HG02610 (cell line): Measurements from ENCODE around the gene CD79A.

ENCODE experiments used
- ATAC-seq: cut with Tn5 transposase; IDR thresholded peaks from one replicate; pipeline ENCODE4 v1.9.1; 2021; ENCODE audit warnings: mild to moderate bottlenecking, moderate library complexity; ENCODE audit not compliant: unreplicated experiment

Gene CD79A

DNA sequence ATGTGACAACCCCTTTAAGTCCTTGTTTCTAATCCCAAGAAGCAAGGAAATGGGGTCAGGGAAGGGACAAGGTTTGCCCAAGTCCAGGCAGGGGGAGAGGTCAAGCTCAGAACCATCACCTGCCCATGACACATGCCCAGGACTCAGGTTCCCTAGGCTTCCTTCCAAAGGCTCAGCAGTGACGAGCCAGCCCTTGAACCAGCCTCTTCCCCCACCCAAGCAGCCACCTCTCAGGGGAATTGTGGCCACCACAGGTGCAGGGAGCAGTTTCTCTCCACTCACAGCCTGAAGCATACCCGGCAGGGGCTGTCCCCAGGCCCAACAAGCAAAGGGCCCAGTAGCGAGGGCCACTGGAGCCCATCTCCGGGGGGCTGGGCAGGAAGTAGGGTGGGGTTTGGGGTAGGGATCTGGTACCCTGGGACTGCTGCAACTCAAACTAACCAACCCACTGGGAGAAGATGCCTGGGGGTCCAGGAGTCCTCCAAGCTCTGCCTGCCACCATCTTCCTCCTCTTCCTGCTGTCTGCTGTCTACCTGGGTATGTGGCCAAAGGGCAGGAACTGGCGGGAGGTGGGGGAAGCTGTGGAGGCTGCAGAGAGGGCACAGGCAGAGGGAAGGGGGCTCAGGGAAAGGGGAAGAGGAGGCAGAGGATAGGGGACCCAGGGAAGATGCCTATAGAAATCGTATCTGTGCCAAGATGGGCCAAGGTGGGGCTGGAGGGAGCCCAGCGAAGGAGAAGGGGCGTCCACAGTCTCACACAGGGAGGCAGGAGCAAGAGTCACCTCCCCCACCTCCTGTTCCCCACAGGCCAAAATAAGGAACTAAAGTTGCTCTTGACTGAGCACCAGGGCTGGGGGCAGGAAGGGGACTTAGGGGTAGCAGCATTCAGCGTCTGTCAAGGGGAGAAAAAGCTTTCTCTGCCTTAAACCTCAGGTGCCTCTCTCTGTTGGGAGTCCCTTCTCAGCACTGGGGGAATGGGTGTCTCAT lies at the start of gene CD79A:
TSS of gene CD79A (plus strand) at position 433 of the 986 bp plus-strand sequence. CDS start at position 459, 26 bp downstream.
- ATAC-seq = peak; percentile 63

DNA sequence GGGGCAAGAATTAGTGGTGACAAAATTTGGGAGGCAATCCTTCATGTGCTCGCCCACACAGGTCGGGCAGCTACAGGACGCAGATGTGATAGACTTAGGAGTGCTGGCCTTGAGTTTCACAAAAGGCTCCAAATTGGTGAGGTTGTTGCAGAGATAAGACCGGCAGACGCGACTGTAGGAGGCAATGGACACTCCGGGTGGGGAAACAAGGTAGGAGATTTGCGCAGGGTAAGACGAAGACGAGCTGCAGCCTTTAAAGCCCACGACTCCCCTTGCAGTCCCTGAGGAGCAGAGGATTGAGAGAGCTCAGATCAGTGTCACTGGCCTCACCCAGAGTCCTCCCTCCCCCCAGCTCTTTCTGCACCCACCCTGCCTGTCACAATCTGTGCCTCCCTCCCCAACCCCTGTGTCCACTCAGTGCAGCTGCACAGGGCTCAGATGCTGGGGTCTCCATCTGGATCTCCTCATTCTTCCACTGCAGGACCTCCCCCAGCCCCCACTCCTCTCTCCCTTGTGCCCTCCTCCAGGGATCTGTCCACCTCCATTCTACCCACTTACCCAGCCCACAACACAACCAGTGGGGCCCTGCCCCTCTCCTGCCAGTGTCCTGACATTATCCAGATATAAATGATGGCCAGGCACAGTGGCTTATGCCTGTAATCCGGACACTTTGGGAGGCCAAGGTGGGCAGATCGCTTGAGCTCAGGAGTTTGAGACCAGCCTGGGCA lies 38.9 kb upstream of the CD79A start:
- ATAC-seq = no peak

DNA sequence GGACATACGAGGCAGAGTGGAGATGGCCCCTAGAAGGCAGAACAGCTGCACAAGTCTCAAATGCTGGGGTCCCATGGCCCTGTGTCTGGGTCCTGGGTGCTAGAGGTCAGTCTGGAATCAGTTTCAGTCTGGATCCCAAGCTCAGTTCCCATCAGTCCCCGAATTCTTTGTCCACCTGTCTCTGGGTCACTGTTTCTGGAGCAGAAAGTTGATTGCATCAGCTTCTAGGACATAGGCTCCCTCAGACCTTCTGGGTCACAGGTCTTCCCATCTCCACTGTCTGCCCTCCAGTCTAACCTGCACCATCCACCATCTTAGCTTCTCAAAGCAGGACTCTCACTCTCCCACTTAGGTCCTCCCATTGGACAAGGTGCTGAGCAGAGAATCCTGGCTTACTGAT lies 37.9 kb upstream of the CD79A start:
- ATAC-seq = no peak

DNA sequence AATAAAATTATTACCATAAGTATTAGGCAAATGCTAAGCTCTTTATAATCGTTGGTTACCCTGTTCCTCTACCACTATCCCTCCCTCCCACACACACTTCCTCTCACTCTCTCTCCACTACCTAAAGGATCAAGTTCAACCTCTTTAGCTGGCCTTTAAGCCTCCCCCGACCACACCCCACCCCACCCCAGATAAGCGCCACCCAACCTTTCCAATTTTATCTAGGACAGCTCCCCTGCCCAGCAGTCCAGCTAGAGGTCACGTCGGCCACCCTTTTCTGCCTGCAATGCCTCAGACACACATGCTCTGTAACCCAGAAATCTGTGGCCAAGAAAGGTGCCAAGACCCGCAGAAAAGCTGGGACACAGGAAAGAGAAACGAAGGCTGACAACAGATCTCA lies 33.7 kb upstream of the CD79A start:
- no peak for ATAC-seq

DNA sequence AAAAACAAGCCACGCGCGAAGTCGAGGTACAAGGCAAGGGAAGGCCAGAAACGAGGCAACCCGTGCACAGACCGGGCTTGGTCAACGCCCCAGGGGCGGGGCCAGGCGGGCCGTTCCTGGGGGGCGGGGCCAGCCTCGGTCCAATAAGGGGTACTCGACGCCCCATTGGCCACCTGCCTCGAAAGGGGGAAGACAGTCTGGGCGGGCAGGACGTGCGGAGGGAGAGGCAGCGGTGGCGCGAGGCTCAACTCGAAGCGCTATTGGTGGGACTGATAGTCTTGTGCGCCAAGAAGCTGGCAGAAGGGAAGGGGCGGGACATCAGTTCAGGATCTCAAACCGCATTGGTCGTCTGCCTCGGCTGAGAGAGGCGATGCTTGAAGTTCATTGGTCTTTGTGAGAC lies 32.5 kb upstream of the CD79A start, which contains the start of gene LYPD4:
TSS of gene LYPD4 (minus strand) at position 83 of the 400 bp plus-strand sequence. CDS start 5,398 bp downstream, outside the sequence.
- ATAC-seq = no peak

DNA sequence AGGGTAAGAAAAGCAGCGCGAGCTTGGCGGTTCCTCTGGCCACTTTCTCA lies 32.3 kb upstream of the CD79A start, which contains the start of gene DMRTC2:
TSS of gene DMRTC2 (plus strand) at position 42 of the 50 bp plus-strand sequence. CDS start 2,387 bp downstream, outside the sequence.
- ATAC-seq = no peak

DNA sequence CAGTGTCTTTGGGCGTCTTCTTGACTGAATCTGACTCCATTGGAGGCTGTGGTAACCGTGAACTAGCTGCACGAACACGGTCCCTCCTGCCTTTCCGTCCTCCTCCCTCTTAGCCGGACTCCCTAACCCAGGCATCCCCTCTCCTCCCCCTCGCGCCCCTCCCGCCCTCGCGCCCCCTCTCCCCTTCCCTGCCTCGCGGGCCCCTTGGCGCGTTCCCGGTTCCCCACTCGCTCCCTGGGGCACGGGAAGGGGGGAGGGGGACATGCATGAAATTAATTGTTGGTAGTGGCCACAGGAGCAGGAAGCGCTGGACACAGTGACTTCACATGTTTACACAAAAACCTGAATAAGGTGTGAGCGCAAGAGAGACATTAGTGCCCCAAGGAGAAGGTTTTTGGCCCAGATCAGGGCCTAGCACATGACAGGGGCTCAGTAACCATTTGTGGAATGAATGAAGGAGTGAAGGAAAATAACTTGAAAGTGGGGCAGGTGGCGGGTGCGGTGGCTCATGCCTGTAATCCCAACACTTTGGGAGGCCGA lies 32.0 kb upstream of the CD79A start:
- no peak for ATAC-seq

DNA sequence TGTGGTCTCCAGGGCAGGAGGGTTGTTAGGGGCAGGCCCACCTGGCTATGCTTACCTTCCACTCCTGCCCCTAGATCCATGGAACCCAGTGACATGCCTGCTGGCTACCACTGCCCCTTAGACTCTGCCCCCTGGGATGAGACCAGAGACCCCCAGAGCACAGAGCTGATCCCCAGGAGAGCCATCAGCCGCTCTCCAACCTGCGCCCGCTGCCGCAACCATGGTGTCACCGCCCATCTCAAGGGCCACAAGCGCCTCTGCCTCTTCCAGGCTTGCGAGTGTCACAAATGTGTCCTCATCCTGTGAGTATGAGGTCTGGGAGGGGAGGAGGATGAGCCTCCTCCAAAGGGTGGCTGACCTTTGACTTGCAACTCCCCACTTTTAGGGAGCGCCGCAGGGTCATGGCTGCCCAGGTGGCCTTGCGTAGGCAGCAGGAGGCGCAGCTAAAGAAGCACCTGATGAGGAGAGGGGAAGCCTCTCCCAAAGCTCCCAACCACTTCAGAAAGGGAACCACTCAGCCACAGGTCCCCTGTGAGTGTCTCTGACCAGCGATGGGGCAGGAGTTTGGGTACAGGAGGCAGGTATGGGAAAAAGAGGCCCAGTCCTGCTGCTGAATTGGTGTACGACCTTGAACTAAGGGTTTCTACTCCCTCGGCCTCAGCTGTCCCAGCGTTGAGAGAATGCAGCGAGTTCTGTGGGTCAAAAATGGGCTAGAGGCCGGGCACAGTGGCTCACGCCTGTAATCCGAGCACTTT lies 29.6 kb upstream of the CD79A start:
- ATAC-seq = no peak

DNA sequence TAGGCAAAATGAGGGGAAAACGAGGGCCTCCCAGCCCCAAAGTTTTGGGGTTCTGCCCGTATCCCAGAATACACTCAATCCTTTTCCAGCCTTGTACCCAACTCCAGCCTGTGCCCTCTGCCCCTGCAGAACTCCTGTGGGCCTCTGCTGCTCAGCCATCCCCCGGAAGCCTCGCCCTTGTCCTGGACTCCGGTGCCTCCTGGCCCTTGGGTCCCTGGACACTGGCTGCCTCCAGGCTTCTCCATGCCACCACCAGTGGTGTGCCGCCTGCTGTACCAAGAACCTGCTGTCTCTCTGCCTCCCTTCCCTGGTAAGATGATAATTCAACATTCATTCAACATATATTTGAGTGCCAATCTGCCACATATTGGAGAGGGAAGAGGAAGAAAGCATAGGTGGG lies 28.4 kb upstream of the CD79A start:
- no peak for ATAC-seq

DNA sequence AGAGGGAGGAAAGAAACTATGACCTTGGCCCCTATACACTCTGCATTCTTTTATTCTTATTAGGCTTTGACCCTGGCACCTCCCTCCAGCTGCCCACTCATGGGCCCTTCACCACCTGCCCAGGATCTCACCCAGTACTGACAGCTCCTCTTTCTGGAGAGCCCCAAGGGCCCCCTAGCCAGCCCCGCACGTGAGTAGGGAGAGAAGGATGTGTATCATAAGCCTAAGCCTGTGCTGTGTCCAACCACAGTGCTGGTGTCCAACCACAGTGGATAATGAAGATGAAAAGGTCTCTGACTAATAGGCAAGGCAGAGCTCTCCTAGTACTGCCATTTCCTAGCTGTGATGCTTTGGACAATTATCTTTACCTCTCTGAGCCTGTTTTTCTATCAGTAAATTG lies 28.0 kb upstream of the CD79A start:
- no peak for ATAC-seq

DNA sequence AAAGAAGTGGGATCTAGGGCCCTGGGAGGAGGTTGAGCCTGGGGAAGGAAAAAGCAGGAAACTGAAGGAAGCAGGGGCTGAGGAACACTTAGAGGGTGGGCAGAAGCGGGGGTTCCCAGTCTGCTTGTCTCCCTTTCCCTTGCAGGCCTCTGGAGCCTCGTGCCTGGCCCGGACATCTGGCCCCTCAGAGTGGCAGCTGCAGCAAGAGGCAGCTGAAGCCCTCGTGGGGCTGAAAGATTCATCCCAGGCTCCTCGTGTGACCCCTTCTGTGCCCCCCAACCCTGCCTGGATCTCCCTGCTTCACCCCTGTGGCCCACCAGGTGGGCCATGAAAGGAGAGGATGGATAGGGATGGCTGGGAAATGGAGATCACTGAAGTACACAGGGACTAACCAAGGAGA lies 26.7 kb upstream of the CD79A start:
- no peak for ATAC-seq

DNA sequence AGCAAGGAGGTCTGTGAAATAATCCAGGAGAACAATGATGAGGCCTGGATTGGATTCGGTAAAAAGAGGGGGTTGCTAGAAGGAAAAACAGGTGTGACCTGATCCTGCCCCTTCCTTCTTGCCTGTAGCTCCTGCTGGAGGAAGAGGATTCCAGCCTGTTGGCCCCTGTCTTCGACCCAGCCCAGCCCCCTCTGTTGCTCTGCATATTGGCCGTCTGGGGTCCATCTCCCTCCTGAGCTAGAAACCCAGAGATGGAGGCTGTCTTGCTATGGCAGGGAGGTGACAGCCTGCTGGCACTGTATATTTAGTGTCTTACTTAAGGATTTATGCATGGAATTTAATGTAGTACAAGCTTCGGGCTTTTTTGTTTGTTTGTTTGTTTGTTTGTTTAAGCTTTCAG lies 25.6 kb upstream of the CD79A start:
- ATAC-seq = no peak

DNA sequence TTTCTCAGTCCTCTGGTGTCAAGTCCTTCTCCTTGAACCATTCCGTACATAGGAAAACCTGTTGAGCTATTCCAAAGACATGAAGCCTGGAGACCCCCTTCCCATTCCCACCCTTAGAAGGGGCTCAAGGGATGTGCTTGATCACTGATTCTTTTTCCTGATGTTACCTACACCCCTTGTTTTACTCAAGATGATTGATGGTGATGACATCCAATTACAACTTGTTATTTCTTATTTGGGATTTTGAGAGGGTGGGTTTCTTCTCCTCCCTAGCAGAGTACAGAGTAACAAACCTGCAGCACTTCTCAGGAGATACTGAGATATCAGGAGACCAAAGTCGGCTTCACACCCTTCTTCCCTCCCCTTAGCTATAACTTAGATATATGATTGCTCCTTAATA lies 23.7 kb upstream of the CD79A start:
- ATAC-seq = no peak

DNA sequence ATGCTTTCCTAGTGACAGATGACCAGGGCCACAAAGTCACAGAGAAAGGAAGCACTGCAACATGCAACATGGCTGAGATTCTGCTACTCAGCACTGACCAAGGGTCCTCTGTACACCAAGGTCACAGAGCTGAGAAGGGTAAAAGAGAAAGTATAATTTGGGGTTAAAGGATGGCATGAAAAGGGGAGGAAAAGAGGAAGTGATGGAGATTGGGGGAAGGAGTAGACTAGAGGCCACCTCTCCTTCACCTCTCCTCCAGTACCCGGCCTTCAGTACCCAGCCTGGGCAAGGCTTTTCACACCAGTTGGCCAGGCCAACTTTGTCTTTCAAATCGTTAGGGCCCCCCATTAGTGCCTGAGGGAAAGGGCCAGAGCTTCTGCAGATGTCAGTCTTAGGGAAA lies 23.3 kb upstream of the CD79A start:
- ATAC-seq = no peak

DNA sequence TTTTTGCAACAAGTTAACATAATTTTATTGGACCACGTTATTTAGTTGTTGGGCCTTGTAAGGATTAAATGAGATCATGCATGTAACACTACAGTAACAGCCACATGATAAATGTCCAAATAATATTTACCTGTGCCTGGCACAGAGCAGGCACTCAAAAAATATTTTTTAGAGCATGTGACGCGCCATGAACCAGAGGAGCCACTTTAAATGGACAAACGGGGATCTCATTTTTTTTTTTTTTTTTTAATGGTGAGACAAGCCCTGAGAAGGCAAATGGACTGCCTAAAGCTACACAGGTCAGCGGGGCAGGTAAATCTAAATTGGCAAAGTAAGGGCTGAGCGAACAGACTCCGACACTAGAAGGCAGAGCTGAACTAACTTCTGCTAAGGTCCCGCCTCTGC lies 17.9 kb upstream of the CD79A start:
- ATAC-seq = no peak

DNA sequence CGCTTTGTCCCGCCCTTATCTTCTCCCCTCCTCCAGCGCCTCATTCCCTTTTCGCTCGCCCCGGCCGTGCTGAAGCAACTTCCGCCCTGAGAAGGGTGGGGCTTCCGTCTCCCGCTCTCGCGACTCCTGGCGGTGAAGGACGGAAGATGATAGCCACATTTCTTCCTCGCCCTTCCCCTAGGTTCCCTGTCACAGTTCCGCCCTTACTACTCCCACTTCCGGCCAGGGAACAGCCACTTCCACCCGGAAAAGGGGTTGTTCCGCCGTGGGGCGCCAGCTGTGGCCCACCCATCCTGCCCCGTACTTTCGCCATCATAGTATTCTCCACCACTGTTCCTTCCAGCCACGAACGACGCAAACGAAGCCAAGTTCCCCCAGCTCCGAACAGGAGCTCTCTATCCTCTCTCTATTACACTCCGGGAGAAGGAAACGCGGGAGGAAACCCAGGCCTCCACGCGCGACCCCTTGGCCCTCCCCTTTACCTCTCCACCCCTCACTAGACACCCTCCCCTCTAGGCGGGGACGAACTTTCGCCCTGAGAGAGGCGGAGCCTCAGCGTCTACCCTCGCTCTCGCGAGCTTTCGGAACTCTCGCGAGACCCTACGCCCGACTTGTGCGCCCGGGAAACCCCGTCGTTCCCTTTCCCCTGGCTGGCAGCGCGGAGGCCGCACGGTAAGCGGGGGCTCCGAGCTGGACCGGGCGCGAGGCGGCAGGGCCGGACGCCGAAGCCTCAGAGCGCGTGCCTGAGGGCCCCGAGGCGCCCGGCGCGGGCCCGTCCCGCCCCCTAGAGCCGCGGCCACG lies 17.3 kb upstream of the CD79A start, which contains the start of gene RPS19:
TSS of gene RPS19 (plus strand) at position 638 of the 801 bp plus-strand sequence. CDS start 520 bp downstream, outside the sequence.
- peak; percentile 70 for ATAC-seq

DNA sequence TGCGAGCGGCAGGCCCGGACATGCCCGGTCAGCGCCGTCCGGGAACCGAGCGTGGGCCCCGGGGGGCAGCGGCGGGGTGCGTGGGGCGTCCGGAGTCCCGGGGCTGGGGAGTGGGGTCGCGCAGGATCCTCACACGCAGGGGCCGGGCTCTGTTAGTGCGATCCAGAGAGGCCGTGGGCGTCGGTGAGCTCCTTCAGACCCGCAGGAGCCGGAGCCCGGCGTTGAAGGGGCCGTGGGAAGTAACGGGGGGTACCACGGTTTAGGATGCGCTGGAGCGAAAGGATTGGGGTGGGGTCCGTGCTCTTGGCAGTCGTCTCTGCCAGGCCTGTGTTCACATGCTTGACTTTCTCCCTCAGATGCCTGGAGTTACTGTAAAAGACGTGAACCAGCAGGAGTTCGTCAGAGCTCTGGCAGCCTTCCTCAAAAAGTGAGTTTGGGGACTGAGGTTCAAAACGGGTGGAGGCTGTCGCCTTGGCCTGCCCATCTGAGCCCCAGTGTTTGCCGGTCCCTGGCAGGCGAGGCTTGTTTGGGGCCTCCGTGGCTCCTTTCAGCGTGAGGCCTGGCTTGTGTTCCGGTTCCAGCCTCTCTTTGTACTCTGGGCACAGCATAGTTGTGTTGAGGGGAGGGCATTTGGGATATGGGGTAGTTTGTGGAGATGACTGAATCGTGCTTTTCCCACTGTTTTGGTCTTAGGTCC lies 16.5 kb upstream of the CD79A start:
- ATAC-seq = no peak

DNA sequence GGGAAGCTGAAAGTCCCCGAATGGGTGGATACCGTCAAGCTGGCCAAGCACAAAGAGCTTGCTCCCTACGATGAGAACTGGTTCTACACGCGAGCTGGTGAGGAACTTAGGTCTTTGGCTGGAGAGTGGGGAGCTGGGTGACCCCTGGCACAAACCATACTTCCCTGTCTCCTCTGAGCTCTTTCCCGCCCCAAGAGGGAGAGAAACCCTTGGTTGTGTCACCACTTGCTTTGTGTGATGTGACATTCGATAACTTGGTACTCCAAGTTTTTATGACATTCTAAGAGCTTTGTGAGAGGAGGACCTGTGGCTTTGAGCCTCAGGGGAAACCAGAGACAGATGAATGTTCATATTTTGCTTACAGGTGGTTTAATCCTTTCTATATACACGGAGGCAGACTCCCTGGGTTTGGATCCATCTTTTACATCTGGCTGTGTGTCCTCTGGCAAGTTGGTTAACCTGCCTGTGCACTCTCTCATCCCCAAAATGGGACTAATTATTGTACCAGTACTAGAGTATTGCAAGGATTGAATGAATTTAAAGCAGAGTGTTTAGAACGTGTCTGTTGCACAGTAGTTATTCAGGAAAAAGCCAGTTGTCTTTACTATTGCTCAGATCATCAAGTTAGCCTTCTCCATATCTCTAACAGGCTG lies 15.8 kb upstream of the CD79A start:
- ATAC-seq = no peak

DNA sequence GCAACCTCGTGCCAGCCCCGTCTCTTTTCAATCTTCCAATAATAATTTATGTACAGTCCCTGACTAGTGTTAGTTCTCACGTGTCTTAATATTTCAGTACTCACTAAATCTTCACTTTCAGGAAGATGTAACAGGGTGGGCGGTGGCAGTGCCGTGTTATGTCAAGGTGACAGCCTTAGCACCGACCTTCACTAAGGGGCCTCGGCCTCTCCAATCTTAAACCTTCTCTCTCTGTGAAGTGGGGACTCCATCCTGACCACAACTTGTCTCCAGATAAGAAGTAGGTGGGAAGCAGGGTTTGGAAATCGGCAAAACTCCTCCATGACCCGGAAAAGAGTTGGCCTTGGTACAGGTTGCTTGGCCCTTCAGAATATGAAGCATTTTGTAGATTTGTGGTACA lies 15.2 kb upstream of the CD79A start:
- ATAC-seq = no peak
